DLD1 (cell line): Measurements from ENCODE around the gene MORN1.

Experiments used
- in situ Hi-C: cut with HindIII; loops from 2 replicates; pipeline ENCODE4 v1.10.0; 2017; ENCODE audit warnings: low sequenced_read_pairs

Gene MORN1

DNA sequence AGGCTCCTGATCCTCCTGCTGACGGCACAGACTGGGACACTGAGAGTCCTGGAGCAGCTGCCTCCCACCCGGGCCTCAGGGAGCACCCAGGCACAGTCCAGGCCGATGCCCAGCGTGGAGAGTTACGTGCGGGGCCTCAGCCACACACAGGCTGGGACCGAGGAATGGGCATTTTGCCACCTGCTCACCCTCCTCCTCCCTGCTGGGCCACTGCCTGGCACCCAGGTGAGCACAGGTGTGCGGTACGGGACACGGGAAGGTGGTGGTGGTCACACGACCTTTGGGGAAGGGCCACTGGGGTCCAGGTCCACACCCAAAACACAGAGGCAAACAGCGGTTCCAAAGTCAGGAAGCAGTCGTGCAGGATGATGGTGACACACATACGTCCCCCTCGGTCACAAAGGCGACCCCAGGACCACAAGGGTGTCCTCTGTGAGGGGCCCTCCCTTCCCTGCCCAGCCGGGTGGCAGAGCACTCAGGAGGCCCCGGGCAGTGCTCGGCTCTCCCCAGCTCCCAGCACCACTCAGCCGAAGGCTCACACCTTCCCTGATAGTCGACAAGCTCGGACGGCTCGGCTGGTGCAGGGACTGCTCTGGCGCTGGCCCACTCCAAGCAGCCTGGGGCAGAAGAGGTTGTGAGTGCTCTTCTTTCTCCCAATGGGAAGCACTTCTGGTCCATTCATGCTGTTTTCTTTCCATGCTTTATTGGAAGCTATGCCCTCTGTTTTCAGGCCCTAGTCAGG is 14.3 kb downstream of the MORN1 start:
- in situ Hi-C loops: no loop called here

DNA sequence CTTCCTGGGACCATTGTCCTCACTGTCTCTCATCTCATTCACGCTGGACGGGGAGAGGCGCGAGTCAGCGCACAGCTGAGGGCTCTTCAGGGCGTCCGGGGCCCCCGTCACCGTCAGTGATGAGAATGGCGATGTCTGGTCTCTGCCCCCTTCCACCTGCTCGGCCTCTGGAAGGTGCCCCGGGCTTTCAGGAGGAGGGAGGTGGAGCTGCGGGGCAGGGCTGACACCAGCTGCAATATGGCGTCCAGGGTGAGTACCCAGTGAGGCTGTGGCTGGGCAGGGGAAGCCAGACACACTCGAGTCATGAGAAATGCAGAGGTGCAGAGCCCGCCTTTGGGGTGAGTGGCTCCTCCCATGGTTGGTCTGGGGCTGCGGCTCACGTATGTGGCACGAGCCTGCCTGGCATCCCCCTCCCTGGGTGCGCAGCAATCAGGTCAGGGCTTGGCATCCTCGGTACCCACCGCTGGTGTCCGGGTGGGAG is 15.1 kb downstream of the MORN1 start:
- in situ Hi-C loops: no loop called here

- in situ Hi-C loops: no loop called here
Measured at GRCh38 chr1:2375923-2376260, 15.5 kb downstream of the MORN1 start.

DNA sequence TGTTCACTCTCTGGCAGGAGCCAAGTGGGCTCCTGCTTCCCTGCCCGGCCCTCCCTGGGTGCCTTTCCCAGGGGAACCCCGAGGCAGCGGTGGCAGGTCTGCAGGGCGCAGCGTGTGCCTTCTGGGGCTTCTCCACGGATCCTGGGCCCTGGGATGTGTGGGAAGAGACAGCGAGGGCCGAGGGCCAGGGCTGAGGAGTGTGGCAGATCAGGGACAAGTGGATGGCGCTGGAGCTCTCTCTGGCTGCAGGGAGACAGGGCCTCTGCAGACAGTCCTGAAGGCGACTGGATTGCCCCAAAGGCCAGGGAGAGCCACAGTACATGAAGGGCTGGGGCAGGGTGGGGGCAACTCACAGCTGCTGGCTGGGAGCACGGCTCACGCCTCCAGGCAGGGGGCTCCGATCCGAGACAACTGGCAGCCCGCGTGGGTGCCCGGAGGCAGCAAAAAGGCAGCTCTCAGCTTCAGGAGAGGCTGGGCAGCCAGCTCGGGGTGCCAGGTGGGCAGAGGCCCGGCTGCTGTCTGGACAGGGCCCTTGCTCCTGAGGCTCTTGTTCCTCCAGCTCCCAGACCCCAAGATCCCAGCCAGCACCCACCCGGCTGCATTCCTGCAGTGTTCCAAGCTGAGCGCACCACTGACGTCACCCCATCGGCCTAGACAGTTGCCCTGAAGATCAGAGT is 16.0 kb downstream of the MORN1 start:
- in situ Hi-C loops: no loop called here

GRCh38 chr1:2374252-2375155 is 16.9 kb downstream of the MORN1 start:
- in situ Hi-C loops: no loop called here

- in situ Hi-C loops: no loop called here
Measured at GRCh38 chr1:2373551-2374251, 17.7 kb downstream of the MORN1 start.

DNA sequence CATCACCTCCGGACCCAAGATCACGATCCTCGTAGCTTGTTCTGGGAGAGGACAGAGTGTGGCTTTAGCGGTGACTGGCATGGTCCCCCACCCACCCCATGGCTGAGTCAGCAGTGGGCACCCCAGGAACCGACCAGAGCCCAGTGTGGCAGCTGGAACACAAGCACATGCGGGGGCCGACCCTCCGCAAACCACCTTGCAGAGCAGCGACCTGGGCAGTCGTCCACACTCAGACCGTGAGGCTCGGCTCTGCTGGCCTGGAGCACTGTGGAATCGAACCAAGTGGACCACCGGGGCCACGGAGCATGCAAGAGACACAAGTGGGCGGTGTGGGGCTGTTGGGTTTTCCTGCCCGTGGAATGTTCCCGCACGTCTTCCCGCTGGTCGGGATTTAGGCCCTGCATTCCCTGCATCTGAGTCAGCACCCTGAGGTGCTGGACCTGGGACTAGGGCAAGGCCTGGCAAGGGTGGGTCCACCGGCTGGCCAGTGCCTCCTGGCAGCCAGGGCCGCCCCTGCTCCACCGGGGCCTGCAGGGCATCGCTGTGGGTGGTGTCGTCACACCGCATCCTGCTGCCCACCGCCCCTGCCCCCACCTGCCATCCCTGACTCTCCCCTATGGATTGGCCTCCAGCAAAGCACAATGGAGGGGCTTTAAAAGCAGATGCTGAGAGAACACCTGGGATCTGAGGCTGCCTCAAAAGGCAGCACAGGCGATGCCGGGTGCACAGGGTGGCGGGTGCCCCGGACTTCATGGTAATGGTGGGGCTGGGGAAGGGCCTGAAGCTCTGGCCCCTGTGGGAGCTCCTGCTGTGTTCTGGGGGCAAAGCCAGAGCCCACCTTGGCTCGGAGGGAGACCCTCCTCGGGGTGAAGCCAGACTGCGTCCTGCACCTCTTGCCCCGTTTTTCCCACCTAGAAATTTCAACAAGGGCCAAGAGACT is 18.5 kb downstream of the MORN1 start:
- in situ Hi-C loops: no loop called here

DNA sequence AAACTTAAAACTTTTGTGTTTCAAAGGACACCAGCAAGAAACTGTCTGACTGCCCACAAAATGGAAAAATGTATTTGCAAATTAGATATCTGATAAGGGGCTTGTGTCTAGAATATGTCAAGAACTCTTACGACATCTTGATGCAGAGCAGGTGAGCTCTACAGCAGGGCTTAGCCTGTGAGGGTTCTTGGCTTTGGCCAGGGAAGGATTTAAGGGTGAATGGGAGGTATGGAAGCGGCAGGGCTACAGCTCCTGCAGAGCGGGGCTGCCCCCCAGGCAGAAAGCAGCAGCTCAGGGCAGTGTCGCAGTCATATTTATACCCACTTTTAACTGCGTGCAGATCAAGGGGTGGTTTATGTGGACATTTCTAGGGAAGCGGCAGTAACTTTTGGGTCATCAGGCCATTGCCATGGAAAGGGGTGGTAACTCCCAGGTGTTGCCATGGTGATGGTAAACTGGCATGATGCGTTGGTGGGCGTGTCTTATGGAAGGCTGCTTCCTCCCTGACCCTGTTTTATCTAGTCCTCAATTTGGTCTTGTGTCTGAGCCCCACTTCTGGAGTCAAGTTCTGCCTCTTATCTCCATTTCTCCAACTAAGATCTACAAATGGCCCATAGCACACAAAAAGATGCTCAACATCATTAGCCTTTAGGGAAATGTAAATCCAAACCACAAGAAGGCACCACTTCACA is 23.2 kb downstream of the MORN1 start:
- in situ Hi-C loops: no loop called here

- in situ Hi-C loops: no loop called here
Measured at GRCh38 chr1:2363847-2364513, 27.4 kb downstream of the MORN1 start.

- in situ Hi-C loops: no loop called here
Measured at GRCh38 chr1:2360588-2361364, 30.6 kb downstream of the MORN1 start.

DNA sequence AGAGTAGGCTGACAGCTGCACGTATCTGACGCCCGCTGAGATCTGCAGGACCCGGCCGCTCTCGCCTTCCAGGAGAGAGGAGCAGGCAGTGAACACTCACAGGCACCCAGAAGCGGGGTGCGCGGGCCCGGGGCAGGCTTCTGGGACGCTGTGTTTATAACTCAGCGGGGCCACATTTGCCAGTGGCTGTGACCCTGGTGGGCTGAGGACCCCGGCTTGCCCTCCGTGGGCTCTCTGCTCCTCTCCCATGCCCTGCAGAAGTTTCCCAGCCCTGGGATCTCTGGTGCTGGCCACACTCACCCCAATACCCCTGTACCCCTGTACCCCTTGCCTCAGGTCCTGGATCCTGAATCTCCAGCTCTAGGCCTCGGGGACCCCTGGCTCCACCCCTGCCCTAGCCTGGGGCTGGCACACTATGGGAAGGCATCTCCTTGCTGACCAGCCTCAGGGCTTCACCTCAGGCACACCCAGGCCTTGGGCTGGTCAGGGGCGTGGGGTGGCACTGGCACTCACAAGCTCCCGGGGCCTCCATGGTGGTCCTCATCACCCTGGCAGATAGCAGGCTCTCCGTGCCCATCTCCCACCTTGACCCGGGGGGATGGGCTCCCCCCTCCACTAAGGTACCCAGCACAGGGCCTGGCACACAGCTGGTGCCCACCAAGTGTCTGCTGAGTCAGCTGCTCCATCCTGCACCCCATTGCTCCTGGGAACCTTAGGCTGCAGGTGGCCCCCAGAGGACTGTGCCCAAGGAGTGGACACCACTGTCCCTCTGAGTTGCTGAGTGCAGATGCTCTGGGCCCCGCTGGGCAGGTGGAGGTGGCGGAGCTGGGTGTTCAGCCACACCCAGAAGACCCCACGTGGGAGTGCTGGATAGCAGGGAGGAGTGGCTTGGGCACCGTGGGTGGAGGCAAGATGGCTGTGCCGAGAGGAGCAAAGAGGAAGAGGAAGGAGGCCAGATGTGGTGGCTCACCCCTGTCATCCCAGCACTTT is 32.4 kb downstream of the MORN1 start:
- in situ Hi-C loops: no loop called here

- in situ Hi-C loops: no loop called here
Measured at GRCh38 chr1:2358072-2358471, 33.3 kb downstream of the MORN1 start.

GRCh38 chr1:2356911-2357845 is 34.2 kb downstream of the MORN1 start:
- in situ Hi-C loops: no loop called here

GRCh38 chr1:2356401-2356800 is 35.0 kb downstream of the MORN1 start:
- in situ Hi-C loops: no loop called here

- in situ Hi-C loops: no loop called here
Measured at GRCh38 chr1:2355373-2356261, 35.7 kb downstream of the MORN1 start.
